GM20431 (cell line): ENCODE results near the gene MYH13.

Experiments
- in situ Hi-C: fragments of 300-500 bp; cut with MseI, MboI; formaldehyde crosslinking; loops from one replicate; pipeline ENCODE4 v1.15.0; 2020; ENCODE audit warnings: low sequenced_read_pairs; ENCODE audit not compliant: unreplicated experiment

The MYH13 gene

DNA sequence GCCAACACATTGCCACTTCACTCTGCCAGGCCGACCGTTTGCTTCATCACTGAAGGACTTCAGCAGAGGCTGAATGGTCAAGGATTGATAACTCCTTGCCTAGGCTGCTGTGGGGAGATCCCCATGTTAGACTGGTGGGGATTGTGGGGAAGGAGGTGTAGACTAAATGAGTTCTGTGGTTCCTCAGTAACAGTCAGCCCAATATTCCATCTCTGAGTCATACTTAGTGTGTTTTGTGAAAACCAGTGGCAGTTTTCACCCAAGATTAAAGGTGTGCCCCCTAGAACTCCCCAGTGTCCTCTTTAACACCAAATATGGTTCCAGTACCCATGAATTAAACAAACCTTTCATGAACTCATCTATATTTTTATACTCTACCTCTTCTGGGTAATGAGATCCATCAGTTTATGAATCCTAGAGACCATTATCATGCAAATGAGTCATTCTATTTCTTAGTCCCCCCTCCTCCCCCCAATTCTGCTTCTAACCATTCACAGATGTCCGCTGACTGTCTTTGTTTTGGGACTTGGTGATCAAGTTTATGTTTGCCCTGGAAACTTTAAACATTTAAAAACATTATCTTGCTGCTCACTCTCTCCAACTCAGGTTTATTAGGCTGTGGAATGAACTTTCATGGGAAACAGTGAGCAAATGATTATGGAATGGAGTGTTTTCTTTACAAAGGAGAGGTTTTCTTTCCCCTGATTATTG lies 107.6 kb downstream of the MYH13 start:
- in situ Hi-C loops, result no loop called here

DNA sequence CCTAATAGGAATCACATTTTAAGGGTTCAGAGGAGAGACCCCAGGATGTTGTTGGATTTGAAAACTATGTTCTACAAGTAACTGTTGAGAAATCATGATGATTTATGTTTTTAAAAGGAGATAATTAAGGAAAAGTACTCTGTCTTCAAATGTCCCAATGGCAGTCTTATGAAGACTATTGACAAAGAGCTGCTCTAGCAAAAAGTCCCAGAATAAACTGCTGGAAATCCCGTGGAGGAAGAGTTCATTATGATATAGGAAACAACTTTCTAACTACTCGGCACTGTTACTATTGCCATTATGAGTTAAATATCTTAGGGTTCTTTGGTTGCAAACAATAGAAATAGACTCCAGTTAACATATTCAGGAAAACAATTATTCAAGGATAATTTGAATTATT lies 108.8 kb downstream of the MYH13 start:
- in situ Hi-C loops, result no loop called here

DNA sequence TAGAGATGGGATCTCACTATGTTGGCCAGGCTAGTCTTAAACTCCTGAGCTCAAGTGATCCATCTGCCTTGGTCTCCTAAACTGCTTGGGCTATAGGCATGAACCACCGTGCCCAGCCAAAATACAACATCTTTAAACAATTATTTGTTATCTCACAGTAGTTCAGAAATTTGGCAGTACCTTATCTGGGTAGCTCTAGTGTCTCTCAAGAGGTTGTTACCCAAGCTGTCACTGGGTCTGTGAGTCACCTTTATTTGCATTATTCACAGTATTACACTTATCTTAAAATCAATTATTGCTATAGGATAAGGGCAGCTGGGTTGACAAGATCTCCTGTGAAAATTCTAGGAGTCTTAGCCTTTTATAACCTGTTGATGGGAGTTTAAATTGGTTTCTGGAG lies 110.4 kb downstream of the MYH13 start:
- in situ Hi-C loops, result no loop called here

DNA sequence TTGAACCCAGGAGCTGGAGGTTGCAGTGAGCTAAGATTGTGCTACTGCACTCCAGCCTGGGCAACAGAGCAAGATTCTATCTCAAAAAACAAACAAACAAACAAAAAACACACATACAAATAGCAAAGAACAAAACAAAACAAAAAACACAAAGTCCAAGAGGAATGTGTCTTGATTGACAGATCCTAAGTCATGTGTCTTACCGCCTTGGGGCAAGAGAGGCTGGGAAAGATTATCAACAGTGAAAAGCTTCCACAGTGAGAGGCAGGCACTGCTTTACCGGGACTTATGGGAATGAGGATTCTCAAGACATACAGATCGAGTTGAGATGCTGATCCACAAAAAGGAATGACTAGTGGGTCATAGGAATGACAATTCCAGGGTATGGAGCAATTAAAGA lies 111.7 kb downstream of the MYH13 start:
- in situ Hi-C loops, result no loop called here

DNA sequence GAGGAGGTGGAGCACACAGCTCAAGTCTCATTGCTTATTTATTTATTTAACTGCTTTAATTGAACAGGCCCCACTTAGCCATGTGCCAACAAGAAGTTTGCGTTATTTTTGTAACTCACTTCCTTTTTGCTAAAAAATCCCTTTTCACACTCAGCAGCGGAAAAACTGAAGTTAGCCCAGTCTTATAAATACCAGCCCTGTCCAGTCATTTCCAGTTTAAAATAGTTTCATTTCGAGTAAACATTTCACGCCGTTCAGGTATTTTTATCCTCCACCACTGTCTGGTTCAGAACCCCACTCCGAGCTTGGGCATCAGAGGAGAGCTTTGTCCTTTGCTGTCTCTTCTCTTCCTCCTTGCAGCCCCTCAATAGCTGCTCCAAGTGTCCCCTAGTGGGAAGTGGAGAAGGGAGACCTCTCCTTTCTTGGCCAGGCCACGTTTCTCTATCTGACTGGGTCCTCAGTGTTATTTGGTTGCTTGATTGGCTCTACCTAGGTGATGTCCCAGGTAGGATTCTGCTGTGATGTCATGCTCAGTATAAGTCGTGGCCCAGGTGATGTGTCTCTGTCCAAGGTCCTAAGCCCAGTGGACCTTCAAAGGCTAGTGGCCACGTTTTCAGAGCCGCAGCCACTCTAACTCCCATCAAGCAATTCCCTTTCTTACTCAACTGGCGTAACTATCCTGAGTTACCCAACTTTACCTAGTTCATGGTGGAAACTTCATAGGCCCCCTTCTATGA lies 121.4 kb downstream of the MYH13 start:
- in situ Hi-C loops, result no loop called here
